OCI-LY1 (cell line): ENCODE results near the gene RETREG2.

Experiments used
- H2AFZ ChIP-seq: fragments of 200-600 bp; sonication (generic), shearing (Covaris generic); 2 replicates; pipeline ENCODE4 v1.6.0; 2014; ENCODE audit warnings: antibody characterized with exemption, mild to moderate bottlenecking, low read length
- H3F3A ChIP-seq: fragments of 200-600 bp; sonication (generic), shearing (Covaris generic); 2 replicates; pipeline ENCODE4 v1.6.0; 2014; ENCODE audit warnings: mild to moderate bottlenecking, antibody characterized with exemption, low read length, moderate library complexity; ENCODE audit not compliant: insufficient read depth
- H3K27ac ChIP-seq: fragments of 200-600 bp; sonication (generic); 2 replicates; pipeline ENCODE4 v1.5.1; 2014; ENCODE audit warnings: low read length, mixed run types, mild to moderate bottlenecking, low read depth; ENCODE audit not compliant: poor library complexity, severe bottlenecking
- H3K27me3 ChIP-seq: fragments of 200-600 bp; sonication (generic); 2 replicates; pipeline ENCODE4 v1.6.0; 2014; ENCODE audit warnings: antibody characterized with exemption, mild to moderate bottlenecking, low read length, moderate library complexity; ENCODE audit not compliant: insufficient read depth
- H3K36me3 ChIP-seq: fragments of 200-600 bp; sonication (generic); 2 replicates; pipeline ENCODE4 v1.6.1; 2014; ENCODE audit warnings: mild to moderate bottlenecking, antibody characterized with exemption, low read length, moderate library complexity, mixed read lengths; ENCODE audit not compliant: insufficient read depth
- H3K4me1 ChIP-seq: fragments of 200-600 bp; sonication (generic); 2 replicates; pipeline ENCODE4 v1.5.1; 2014; ENCODE audit warnings: mild to moderate bottlenecking, low read length, moderate library complexity; ENCODE audit not compliant: insufficient read depth, severe bottlenecking
- H3K4me2 ChIP-seq: fragments of 200-600 bp; sonication (generic), shearing (Covaris generic); 2 replicates; pipeline ENCODE4 v1.6.1; 2014; ENCODE audit warnings: low read length
- H3K4me3 ChIP-seq: fragments of 200-600 bp; sonication (generic); 2 replicates; pipeline ENCODE4 v1.5.1; 2014; ENCODE audit warnings: low read length, low read depth, mild to moderate bottlenecking, mixed read lengths; ENCODE audit not compliant: poor library complexity, severe bottlenecking
- H3K79me2 ChIP-seq: fragments of 200-600 bp; shearing (Covaris generic); 2 replicates; pipeline ENCODE4 v1.6.1; 2016; ENCODE audit warnings: mixed run types, low read length, mixed read lengths; ENCODE audit not compliant: insufficient read depth
- H3K9ac ChIP-seq: fragments of 200-600 bp; sonication (generic), shearing (Covaris generic); 2 replicates; pipeline ENCODE4 v1.6.1; 2014; ENCODE audit warnings: mild to moderate bottlenecking, low read length, mixed read lengths
- H3K9me2 ChIP-seq: fragments of 200-600 bp; sonication (generic), shearing (Covaris generic); 2 replicates; pipeline ENCODE4 v1.6.1; 2014; ENCODE audit warnings: low read depth, mild to moderate bottlenecking, low read length, mixed read lengths
- H3K9me3 ChIP-seq: fragments of 200-600 bp; shearing (Covaris generic); 2 replicates; pipeline ENCODE4 v1.6.1; 2014; ENCODE audit warnings: low read length, mixed read lengths
- H4K20me1 ChIP-seq: fragments of 200-600 bp; sonication (generic), shearing (Covaris generic); 2 replicates; pipeline ENCODE4 v1.6.0; 2016; ENCODE audit warnings: mild to moderate bottlenecking, low read length; ENCODE audit not compliant: insufficient read depth
- EZH2 ChIP-seq: fragments of 200-600 bp; sonication (generic), shearing (Covaris generic); IDR thresholded peaks from 2 replicates; pipeline ENCODE4 v1.8.0; 2017; ENCODE audit warnings: borderline replicate concordance, mixed run types, mild to moderate bottlenecking, antibody characterized with exemption, low read length, moderate library complexity, mixed read lengths
- TF ChIP-seq, protein P1 (sequence below): fragments of 200-600 bp; sonication (generic), shearing (Covaris generic); IDR thresholded peaks from 2 replicates; pipeline ENCODE4 v1.5.1; 2017; ENCODE audit warnings: mild to moderate bottlenecking, antibody characterized with exemption, low read length, moderate library complexity, mixed read lengths

RETREG2 gene

DNA sequence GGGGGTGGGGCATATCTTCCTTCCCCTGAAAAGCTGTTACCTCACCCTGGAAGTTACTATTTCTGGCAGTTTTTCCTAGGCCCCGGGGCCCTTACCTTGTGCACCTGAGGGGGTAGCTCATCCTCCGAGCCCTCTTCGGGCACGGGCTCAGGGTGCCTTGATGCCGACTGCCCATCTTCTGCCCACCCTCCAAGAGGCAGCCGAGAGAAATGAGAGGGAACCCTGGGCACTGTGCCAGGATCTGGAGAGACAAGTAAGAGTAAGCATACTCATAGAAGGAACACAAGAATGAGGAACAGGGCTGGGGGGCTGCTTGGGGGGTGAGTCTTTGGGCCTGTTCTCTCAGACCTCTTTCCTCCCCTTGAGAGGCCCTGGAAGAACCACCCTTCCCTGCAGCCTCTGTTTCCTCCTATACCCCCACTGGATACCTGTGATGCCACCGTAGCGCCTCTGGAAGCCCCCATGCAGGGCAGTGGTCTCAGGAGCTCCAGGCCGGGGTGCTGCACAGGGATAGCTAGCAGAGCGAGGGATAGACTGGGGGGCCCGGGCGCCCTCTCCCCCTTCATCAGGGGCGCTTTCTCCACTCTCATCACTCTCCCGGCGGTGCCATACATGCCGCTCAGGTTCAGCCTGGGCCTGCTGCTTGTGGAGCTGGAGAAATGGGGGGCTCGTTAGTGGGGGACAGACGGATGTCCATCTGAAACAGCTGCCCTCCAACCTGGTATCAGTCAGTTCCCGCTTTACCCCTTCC lies 42.8 kb downstream of the RETREG2 start:
- Histone ChIP-seq H3K27me3 (no peaks in the 10 kb centered on the region), H3K4me3 (no peak overlapping the region), H2AFZ (no peak overlapping the region), H3K9me2 (no peaks in the 10 kb centered on the region), H3K9me3 (no peaks in the 10 kb centered on the region), H3K4me2 (no peak overlapping the region), H3K9ac (no peak overlapping the region), H3K4me1 (peaks cover 21% of the 10 kb centered on the region), H4K20me1 (no peaks in the 10 kb centered on the region), H3F3A (no peaks in the 10 kb centered on the region), H3K27ac (no peak overlapping the region), H3K36me3 (peaks cover 73% of the 10 kb centered on the region), H3K79me2 (no peaks in the 10 kb centered on the region)
- no peak for TF ChIP-seq EZH2
- TF ChIP-seq, protein P1, sequence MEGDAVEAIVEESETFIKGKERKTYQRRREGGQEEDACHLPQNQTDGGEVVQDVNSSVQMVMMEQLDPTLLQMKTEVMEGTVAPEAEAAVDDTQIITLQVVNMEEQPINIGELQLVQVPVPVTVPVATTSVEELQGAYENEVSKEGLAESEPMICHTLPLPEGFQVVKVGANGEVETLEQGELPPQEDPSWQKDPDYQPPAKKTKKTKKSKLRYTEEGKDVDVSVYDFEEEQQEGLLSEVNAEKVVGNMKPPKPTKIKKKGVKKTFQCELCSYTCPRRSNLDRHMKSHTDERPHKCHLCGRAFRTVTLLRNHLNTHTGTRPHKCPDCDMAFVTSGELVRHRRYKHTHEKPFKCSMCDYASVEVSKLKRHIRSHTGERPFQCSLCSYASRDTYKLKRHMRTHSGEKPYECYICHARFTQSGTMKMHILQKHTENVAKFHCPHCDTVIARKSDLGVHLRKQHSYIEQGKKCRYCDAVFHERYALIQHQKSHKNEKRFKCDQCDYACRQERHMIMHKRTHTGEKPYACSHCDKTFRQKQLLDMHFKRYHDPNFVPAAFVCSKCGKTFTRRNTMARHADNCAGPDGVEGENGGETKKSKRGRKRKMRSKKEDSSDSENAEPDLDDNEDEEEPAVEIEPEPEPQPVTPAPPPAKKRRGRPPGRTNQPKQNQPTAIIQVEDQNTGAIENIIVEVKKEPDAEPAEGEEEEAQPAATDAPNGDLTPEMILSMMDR = no peak

DNA sequence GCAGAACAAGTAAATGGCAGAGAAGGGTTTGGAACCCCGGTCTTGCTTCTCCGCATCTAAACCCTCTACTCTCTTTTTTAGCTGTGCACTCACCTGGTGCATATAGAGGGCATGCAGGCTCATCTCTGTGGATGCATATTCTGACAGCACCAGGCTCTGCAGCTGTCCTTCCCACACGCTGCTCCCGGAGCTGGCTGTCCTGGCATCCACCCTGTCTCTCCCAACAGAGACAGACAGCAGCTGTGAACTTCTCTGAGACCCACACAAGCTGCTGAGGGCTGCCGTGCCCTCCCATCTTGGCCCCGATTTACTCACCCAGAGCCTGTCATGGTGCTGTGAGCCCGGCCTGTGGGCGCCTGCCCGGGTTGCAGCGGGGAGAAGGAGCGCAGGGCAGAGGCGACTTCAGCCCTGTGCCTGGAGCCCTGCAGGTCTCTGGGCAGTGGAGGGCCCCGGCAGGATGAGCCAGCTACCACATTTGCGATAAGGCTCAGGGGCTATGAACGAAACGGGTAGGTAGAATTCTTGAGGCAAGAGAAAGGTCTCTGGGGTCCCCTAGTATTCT lies 44.0 kb downstream of the RETREG2 start:
- peaks cover 21% of the 10 kb centered on the region for H3K4me1 ChIP-seq
- no peak overlapping the region for H3K4me3 ChIP-seq
- no peaks in the 10 kb centered on the region for H3K79me2 ChIP-seq
- H3K36me3 ChIP-seq = peaks cover 71% of the 10 kb centered on the region
- H3K9me2 ChIP-seq = no peaks in the 10 kb centered on the region
- no peaks in the 10 kb centered on the region for H3F3A ChIP-seq
- no peaks in the 10 kb centered on the region for H3K27me3 ChIP-seq
- H3K4me2 ChIP-seq = no peak overlapping the region
- TF ChIP-seq EZH2 = no peak
- TF ChIP-seq, protein P1 = no peak
- no peak overlapping the region for H3K27ac ChIP-seq
- no peak overlapping the region for H2AFZ ChIP-seq
- no peaks in the 10 kb centered on the region for H4K20me1 ChIP-seq
- no peak overlapping the region for H3K9ac ChIP-seq
- no peaks in the 10 kb centered on the region for H3K9me3 ChIP-seq

DNA sequence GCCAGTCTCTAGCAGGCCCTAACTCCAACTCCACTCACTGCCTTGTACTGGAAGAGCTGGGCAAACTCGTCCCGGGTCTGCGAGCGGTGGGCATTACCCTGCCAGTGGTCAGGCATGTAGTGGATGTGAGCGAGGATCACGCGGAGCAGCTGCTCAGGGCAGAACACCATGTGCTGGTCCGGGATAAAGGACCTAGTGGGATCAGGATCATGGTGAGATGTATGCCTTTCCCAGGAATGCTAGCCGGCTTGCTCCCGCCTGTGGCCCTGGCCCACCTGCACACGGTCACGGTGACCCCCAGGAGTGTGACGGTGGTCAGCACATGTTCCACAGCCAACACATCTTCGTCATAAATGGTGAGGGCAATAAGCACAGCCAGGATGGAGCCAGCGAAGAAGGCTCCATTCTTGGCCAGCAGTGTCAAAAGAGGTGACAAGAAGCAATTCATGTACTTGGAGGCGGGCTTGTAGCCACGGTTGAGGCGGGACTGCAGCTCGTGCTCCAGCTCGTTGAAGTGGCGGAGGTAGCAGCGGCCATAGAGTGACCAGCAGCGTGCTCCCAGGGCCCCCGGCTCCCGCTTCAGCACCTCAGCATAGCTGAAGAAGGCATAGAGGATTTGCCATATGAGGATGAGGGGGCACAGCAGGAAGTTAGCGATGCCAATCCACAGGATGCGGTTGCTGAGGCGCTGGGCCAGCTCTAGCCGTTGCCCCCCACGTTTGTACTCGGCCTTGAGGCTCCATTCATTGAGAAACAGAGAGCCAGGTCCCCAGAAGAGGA lies 45.9 kb downstream of the RETREG2 start:
- H3K79me2 ChIP-seq = peaks cover 13% of the 10 kb centered on the region
- peaks cover 19% of the 10 kb centered on the region for H3K4me1 ChIP-seq
- no peak overlapping the region for H3K9ac ChIP-seq
- no peaks in the 10 kb centered on the region for H3F3A ChIP-seq
- no peaks in the 10 kb centered on the region for H3K9me2 ChIP-seq
- no peaks in the 10 kb centered on the region for H4K20me1 ChIP-seq
- no peak overlapping the region for H3K4me3 ChIP-seq
- TF ChIP-seq, protein P1 = no peak
- TF ChIP-seq EZH2 = no peak
- no peak overlapping the region for H2AFZ ChIP-seq
- H3K27ac ChIP-seq = no peak overlapping the region
- no peaks in the 10 kb centered on the region for H3K27me3 ChIP-seq
- peaks cover 76% of the 10 kb centered on the region for H3K36me3 ChIP-seq
- H3K9me3 ChIP-seq = no peaks in the 10 kb centered on the region
- H3K4me2 ChIP-seq = no peak overlapping the region
